Coronary artery (tissue), 2 donors: Measurements from ENCODE around the gene DNAI7.
A peak's percentile ranks its signal among the peaks of the same experiment; 100 is the strongest.

ENCODE experiments used
- DNase-seq: peaks from one replicate; pipeline ENCODE4 v3.0.0-alpha.2; 2017; ENCODE audit warnings: low spot score
- H3K27ac ChIP-seq, 2 donors: fragments of 200-600 bp; sonication (generic); one replicate each; pipeline ENCODE4 v1.5.1; 2016 to 2019
- H3K4me3 ChIP-seq: fragments of 200-600 bp; sonication (generic); 2 replicates; pipeline ENCODE4 v1.5.1; 2016; ENCODE audit warnings: mild to moderate bottlenecking, moderate library complexity
- TF ChIP-seq, protein P1 (sequence below): fragments of 200-600 bp; sonication (generic); IDR thresholded peaks from one replicate; pipeline ENCODE4 v1.5.1; 2019; ENCODE audit warnings: antibody characterized with exemption

DNAI7 gene, protein sequence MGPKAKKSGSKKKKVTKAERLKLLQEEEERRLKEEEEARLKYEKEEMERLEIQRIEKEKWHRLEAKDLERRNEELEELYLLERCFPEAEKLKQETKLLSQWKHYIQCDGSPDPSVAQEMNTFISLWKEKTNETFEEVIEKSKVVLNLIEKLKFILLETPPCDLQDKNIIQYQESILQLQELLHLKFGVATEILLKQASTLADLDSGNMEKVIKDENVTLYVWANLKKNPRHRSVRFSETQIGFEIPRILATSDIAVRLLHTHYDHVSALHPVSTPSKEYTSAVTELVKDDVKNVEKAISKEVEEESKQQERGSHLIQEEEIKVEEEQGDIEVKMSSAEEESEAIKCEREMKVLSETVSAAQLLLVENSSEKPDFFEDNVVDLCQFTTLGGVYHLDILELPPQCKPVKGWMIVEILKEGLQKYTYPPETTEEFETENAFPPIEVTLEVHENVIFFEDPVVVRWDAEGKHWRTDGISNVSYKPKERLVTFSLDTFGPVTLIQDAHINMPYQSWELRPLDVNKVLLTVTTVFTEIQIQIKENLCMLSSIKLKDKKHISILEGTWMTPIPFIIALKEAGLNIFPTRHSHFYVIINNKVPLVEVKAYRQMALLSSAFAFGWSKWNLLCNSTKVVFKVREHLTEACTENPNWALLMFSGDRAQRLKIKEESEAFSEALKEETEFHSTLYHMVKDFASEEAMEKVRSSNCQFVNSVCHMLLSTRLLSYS

DNA sequence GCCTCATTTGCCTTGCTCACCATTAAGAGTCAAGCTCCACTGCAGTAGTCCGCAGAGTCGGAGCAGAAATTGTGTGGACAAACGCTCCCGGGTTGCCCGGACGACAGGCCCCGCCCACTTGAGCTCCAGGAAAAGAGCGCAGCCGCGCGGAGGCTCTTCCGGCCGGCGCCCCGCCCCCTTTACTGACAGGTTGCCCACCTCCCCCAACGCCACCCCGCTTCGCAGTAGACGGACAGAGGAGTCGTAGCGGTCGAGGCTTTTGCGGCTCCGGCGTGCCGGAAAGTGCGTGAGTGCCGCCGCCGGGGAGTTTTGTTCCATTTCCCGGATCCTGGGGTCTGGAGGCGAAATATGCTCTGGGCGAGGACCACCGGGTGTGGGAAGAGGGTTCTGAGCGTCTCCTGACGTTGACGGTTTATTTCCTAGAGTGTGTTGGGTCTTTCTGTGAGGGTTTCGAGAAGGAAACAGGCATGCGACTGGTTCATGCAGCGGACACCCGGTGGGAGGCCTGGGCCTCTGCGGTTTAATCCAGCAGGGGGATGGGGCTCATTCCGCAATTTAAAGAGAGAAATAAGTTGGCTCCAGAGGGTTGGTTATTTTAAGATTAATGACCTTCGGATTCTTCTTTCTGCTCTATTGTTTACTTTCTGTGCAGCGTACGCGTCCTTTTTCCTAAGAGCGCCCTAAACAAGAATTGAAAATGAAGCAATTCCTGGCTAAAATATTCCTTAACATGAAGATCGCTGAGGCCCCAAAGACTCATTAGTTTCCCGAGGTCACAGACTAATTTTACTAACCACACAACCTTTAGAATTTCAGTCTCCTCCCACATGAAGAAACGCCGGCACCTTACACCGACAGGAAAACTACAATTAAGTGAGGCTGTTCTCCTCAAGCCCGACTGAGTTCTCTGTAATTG lies at the start of gene DNAI7, which contains the start of gene ETFRF1:
Gene DNAI7 (minus strand): TSS at position 105 of the 916 bp plus-strand sequence. CDS start 82 bp downstream, at position 23.
Gene ETFRF1 (plus strand): TSS at position 182 of the 916 bp plus-strand sequence. CDS start 8,720 bp downstream, outside the sequence.
- TF ChIP-seq, protein P1, sequence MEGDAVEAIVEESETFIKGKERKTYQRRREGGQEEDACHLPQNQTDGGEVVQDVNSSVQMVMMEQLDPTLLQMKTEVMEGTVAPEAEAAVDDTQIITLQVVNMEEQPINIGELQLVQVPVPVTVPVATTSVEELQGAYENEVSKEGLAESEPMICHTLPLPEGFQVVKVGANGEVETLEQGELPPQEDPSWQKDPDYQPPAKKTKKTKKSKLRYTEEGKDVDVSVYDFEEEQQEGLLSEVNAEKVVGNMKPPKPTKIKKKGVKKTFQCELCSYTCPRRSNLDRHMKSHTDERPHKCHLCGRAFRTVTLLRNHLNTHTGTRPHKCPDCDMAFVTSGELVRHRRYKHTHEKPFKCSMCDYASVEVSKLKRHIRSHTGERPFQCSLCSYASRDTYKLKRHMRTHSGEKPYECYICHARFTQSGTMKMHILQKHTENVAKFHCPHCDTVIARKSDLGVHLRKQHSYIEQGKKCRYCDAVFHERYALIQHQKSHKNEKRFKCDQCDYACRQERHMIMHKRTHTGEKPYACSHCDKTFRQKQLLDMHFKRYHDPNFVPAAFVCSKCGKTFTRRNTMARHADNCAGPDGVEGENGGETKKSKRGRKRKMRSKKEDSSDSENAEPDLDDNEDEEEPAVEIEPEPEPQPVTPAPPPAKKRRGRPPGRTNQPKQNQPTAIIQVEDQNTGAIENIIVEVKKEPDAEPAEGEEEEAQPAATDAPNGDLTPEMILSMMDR, result no peak
- Histone ChIP-seq H3K27ac (peak within 1 kb of the TSS; percentile 97 to 98), H3K4me3 (peak within 1 kb of the TSS; percentile 83)
- peak; percentile 99 for DNase-seq

DNA sequence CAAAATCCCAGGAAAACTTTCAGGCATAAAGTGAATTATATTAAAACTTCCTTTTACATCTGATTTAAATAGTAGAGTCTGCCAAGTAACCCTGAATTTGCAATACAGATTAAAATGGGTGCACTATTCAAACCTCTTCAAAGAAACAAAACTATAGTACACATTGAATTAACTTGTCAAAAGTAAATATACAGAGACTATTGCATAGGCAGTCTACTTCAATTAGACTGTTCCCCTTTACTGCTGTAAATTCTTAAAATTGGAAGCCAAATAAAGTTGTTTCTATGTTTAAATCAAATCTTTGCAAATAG lies 48.7 kb upstream of the DNAI7 start:
- Histone ChIP-seq H3K4me3 (no peak overlapping the region), H3K27ac (no peak overlapping the region)
- DNase-seq, result no peak
- TF ChIP-seq, protein P1, result no peak

DNA sequence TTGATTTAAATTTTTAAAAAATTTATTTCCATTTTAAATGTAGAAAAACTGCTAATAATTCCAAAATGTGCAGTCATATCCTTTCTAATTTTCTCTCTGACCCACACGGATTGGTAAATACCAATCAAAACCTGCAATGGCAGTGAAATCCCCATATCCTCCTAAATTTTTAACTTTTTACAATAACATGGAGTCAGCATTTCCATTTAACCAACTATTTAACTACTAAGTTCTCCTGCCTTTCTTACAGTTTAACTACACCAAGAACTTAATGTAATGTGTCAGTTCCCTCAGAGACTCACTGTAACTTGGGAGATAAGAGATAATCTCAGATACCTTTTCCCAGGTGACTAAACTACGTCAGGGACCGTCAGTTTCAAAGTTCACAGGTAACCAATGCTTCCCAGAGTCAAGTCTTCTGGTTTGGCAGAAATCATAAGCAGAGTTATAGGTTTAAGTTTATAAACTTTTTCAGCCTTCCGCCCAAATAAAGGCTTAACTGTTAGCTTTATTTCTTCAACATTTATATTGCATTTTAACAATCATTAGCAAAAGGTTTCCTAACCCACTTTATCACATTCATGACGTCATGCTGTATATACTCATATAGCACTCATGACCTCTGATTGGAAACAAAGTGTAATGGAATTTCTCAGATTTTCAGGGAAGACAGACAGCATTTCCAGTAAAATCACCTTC lies 48.2 kb upstream of the DNAI7 start:
- DNase-seq, result no peak
- TF ChIP-seq, protein P1, result no peak
- Histone ChIP-seq H3K4me3 (no peak overlapping the region), H3K27ac (no peak overlapping the region)

DNA sequence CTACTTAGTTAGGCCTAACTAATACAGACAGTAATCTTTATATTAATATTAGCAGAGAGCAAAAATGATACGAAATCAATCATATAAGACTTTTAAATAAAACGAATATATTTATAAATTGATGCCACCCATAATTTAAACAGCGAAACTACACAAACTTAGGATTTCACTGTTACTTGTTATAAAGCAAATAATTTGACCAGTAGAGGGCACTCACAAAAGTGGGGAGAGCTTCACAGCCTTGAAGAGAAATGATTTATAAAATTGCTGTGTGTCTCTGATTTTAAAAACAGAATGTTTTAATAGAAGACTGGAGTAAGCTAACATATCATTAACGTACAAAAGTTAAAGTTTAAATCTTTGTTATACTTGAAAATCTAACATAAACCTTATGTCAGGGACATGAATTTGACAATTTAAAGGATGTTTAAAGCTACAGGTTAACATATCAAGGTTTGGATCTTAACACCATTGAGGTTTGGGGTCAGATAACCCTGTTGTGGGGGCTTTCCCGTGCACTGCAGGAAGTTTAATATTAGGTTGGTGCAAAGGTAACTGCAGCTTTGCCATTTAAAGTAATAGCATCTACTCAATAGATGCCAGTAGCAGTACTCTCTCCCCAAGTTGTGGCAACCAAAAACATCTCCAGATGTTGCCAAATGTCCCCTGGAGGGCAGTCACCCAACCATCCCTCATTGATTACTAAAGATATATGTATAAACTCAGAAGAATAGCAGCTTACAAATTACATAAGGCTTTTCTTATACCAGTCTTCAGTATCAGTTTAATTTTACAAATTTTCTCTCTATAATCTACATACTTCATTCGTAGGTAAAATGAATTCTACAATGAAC lies 46.4 kb upstream of the DNAI7 start:
- no peak for DNase-seq
- H3K4me3 ChIP-seq, result no peak overlapping the region
- no peak overlapping the region for H3K27ac ChIP-seq
- TF ChIP-seq, protein P1, result peak; percentile 34

DNA sequence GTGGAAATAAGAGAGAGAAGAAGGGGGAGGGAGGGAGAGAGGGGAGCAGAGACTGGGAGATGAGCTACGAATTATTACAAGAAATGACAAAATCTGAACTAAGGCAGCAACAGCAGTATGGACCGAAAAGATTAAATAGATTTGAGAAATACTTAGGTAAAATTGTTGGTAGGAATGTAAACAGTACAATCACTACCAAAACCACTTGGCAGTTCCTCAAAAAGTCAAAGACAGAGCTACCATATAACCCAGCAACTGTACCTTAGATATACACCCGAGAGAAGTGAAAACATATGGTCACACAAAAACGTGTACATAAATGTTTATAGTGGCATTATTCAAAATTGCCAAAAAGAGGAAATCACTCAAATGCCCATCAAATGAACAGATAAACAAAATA lies 41.7 kb upstream of the DNAI7 start:
- TF ChIP-seq, protein P1, result no peak
- Histone ChIP-seq H3K27ac (no peak overlapping the region), H3K4me3 (no peak overlapping the region)
- DNase-seq, result no peak

DNA sequence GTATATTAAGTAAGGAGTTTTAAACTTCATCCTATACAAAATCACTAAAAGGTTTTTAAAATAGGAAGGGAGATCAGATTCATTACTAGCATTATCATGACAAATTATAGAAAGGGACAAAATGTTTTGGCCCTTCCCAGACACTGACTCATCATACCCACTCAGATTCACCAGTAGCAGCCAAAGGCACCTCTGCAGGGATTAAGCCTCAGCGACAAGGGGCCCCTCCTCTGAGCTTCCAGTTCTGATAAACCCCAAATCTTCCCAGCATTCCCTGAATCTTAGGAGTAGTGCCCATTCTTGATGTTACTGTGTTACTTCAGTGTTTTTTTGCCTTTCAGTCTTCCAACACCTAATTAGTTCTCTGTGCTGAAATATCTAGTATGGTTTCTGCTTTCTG lies 41.2 kb upstream of the DNAI7 start:
- TF ChIP-seq, protein P1, result no peak
- H3K4me3 ChIP-seq, result no peak overlapping the region
- no peak overlapping the region for H3K27ac ChIP-seq
- no peak for DNase-seq
